Measurements from ENCODE around the gene HES6. TPM values are rescaled to one million over a fixed set of nuclear protein-coding genes. Genes with fewer than 3 reads are reported as not detected.

Gene HES6
- total and polyA plus RNA-seq, 8 donors = 4.9 to 22.7 (median 16.0) TPM

- H3K27ac ChIP-seq = peak overlapping the region; percentile 96 to 100 (median 98)
- intact Hi-C loops (cut with DNase I) = no loop called here
- H3K27me3 ChIP-seq = no peaks in the 10 kb centered on the region
- peak overlapping the region in 3 of 4 donors; percentile 83 to 87 (median 85) for H3K4me3 ChIP-seq
- DNase-seq = peak in 4 of 6 donors; percentile 29 to 54 (median 40)
- peak in 3 of 4 donors; percentile 8 to 14 (median 8) for ATAC-seq
- no peaks in the 10 kb centered on the region for H3K9me3 ChIP-seq
- peaks cover 36 to 50% (median 48%) of the 10 kb centered on the region in 3 donors for H3K4me1 ChIP-seq
- WGBS, 2 donors = 13 to 21% methylated on average over 11 of the region's 11 CpGs
- no peak for FAIRE-seq
- no peak for TF ChIP-seq CTCF (IDR thresholded peaks at IDR 0.05)
- H3K36me3 ChIP-seq = no peaks in the 10 kb centered on the region
Measured at GRCh38 chr2:238286987-238287736, 47.3 kb upstream of the HES6 start.

GRCh38 chr2:238286551-238286950, 46.7 kb upstream of the HES6 start:
- H3K4me3 ChIP-seq = peak overlapping the region in 3 of 4 donors; percentile 83 to 87 (median 85)
- intact Hi-C loops (cut with DNase I) = no loop called here
- no peak for FAIRE-seq
- H3K4me1 ChIP-seq = peaks cover 36 to 50% (median 48%) of the 10 kb centered on the region in 3 donors
- no peaks in the 10 kb centered on the region for H3K9me3 ChIP-seq
- peak overlapping the region; percentile 96 to 100 (median 98) for H3K27ac ChIP-seq
- peak in 5 of 6 donors; percentile 76 to 87 (median 85) for DNase-seq
- no peaks in the 10 kb centered on the region for H3K36me3 ChIP-seq
- ATAC-seq = peak; percentile 45 to 58 (median 49)
- no peak for TF ChIP-seq CTCF (IDR thresholded peaks at IDR 0.05)
- H3K27me3 ChIP-seq = no peaks in the 10 kb centered on the region
- WGBS, 2 donors = 10 to 11% methylated on average over 7 of the region's 7 CpGs

GRCh38 chr2:238286095-238286494, 46.3 kb upstream of the HES6 start:
- no peak for FAIRE-seq
- intact Hi-C loops (cut with DNase I) = no loop called here
- TF ChIP-seq CTCF (IDR thresholded peaks at IDR 0.05) = no peak
- 9 to 14% methylated on average over 7 of the region's 7 CpGs for WGBS, 2 donors
- H3K27ac ChIP-seq = peak overlapping the region; percentile 96 to 100 (median 98)
- no peaks in the 10 kb centered on the region for H3K9me3 ChIP-seq
- peak in 2 of 6 donors; percentile 16 to 50 for DNase-seq
- no peaks in the 10 kb centered on the region for H3K36me3 ChIP-seq
- peak overlapping the region in 2 of 4 donors; percentile 83 to 87 for H3K4me3 ChIP-seq
- peaks cover 36 to 50% (median 48%) of the 10 kb centered on the region in 3 donors for H3K4me1 ChIP-seq
- ATAC-seq = peak; percentile 2 to 19 (median 2)
- H3K27me3 ChIP-seq = no peaks in the 10 kb centered on the region

- no peaks in the 10 kb centered on the region for H3K36me3 ChIP-seq
- peak; percentile 64 to 68 (median 64) for ATAC-seq
- intact Hi-C loops (cut with DNase I) = no loop called here
- WGBS, 2 donors = 13 to 20% methylated on average over 7 of the region's 7 CpGs
- H3K27me3 ChIP-seq = no peaks in the 10 kb centered on the region
- H3K9me3 ChIP-seq = no peaks in the 10 kb centered on the region
- TF ChIP-seq CTCF (IDR thresholded peaks at IDR 0.05) = no peak
- peak overlapping the region in 2 of 4 donors; percentile 9 to 83 for H3K4me3 ChIP-seq
- peak in 5 of 6 donors; percentile 75 to 94 (median 88) for DNase-seq
- FAIRE-seq = peak; percentile 84
- peaks cover 36 to 50% (median 48%) of the 10 kb centered on the region in 3 donors for H3K4me1 ChIP-seq
- H3K27ac ChIP-seq = peak overlapping the region; percentile 96 to 100 (median 98)
Measured at GRCh38 chr2:238285653-238286082, 45.8 kb upstream of the HES6 start.
